A172 (cell line): ENCODE results near the gene GARNL3. TPM values are rescaled to one million over a fixed set of nuclear protein-coding genes. Genes with fewer than 3 reads are reported as not detected.

Experiments used
- DNase-seq: peaks from one replicate; pipeline ENCODE4 v3.0.0-alpha.2; 2015; ENCODE audit warnings: low spot score
- total RNA-seq: library from RNA; depleted of rRNA; stranded (reverse); fragments of >200 nt; shearing (Covaris generic); gene quantifications from 2 replicates; pipeline ENCODE4 v1.2.3, GENCODE V29; 2014

The GARNL3 gene
- total RNA-seq, 1 experiment from 2014 or later = 5.8 TPM

DNA sequence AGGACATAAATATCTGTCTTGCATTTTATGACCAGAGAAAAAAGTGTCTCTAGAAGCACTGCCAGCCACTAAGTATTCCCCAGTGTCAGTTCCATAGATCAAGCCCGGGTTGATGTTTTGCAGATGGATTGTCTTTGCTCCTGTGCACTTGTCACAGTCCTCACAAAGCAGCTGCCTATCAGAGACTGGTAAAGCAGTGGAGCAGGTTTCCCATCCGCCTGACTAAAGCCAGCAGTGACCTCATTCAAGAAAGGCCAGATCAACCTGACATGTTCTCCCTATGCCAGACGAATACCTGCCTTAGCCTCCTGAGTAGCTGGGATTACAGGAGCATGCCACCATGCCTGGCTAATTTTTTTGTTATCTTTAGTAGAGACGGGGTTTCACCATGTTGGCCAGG lies 26.8 kb upstream of the GARNL3 start:
- DNase-seq = no peak

DNA sequence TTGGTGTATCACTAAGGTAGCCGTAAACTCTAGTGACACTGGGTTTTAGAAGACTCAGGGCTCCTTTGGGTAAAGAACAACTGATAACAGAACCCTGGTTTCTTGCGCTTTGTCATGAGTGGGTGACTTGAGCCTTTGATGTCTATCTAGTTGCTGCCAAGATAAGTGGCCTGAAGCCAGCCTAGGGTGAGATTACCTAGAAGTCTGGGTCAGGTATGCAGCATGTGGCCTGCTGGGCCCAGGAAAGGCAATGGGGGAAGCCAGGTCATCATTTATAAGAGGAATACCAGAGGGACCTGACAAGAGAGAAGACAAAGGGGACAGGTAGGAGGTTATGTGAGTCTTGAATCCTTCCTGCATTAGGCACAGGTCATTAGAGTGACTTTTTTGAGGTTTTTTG lies 23.2 kb upstream of the GARNL3 start:
- no peak for DNase-seq

DNA sequence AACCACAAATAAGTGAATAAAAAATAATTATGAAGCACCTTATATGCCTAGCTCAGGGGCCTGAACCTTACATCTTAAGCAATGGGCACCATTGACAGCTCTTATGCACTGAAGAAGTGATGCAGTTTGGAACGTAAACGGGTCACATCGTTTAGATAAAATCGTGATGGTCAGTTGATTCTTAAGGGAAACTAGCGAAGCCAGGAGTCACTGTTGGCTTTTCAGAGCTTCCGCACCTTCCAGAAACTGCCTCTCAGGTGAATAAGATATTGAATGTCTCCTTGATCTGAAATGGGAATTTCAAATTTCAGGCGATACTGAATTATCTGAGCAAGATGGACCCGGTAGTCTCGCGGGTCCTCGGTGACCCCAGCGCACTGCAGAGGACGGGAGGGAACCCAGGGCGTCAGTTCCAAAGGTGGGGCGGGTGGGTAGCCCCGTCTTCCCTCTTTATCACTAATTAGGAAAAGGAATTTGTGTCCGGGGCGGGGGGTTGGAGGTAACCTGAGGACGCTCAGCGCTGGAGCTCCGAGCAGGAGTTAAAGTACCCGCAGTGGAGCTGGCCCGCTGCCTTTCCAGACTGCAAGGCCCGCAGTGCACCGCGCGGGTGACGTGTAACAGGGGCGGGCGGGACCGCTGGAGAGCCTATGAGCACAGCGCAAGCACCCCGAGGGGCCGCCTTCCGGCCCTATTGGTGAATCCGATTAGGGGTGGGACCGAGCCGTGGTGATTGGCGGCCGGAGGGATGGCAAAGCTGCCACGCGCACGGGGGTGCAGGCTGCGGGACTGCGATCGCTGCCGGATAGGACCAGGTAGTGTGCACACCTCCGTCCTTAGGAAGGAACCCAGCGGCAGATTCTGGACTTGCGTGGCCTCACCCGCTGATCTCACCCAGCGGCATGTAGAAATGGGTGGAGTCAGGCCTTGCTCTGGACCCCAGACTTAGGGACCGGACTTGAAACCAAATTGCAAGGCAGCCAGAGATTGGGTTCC lies 19.7 kb upstream of the GARNL3 start:
- DNase-seq = peak; percentile 95

DNA sequence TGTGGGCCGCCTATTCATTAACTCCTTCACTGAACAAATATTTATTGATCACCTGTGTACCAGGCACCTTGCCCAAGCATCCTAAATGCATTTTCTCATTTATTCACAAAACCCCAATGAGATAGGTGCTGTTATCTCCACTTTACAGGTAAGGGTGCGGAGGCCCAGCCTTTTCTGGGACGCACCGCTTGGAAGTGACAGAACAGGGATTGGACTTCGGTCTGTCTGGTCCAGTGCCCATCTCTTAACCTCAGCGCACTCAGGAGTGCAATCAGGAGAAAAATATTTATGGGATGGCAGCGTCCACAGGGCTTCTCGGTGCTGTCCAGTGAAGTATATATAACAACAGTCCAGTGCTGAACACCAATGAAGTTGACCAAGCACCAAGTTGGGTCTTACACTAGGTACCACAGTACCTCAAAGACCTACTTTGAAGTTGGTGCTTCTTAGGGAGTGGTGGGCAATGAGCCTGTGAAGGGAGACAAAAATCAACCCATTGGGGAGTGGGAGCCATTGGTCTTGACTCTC lies 18.9 kb upstream of the GARNL3 start:
- no peak for DNase-seq

DNA sequence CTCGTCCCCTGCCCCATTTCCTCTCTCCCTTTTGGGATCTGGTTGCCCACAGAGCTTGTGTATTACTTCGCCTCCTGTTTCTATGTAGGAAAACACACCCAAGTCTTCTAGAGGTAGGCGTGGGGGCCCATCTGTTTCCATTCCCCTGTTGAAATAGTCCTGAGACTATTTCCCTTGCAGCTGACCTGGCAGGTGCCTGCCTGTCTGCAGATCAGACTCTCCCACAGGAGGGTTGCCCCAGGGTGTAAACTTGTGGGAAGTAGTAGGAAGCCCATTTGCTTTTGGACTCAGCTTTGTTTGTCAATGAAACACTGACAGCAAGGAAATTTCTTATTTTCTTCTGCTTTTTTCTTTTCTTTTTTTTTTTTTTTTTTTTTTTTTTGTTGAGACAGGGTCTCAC lies 16.3 kb upstream of the GARNL3 start:
- DNase-seq = no peak

DNA sequence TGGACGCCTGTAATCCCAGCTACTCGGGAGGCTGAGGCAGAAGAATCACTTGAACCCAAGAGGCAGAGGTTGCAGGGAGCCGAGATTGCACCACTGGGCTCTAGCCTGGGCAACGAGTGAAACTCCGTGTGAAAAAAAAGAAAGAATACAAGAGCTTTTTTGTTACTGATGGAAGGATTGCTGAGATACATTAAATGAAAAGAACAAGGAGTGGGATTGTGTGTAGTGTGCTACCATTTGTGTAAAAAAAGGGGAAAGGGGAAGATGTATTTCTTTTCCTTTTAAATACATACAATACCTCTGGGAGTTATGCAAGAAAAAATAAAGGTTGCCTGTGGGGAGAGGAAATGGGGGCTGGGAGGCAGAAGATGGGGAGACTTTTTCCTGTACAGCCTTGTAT lies 14.7 kb upstream of the GARNL3 start:
- no peak for DNase-seq

DNA sequence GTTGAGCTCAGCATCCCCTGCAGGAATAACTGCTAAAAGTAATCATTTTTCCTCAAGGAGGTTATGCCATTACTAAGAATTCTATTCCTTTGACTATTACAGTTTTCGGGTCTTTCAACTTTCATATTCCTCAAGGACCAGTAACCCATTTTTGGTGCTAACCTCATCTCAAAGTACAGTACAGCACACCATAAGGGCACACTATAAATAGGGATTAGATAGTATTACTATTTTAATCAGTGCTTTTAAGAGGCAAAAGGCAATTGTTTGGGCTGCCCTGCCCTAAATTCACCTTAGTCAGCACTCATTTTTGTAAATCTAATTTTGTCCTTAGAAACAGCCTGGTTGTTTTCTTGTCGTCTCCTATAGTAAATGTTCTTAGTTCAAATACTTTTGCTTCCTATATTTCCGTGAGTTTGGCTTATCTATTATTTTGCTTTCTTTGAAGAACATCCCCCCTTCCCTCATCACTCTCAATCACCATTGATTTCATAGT lies 13.6 kb upstream of the GARNL3 start:
- no peak for DNase-seq

DNA sequence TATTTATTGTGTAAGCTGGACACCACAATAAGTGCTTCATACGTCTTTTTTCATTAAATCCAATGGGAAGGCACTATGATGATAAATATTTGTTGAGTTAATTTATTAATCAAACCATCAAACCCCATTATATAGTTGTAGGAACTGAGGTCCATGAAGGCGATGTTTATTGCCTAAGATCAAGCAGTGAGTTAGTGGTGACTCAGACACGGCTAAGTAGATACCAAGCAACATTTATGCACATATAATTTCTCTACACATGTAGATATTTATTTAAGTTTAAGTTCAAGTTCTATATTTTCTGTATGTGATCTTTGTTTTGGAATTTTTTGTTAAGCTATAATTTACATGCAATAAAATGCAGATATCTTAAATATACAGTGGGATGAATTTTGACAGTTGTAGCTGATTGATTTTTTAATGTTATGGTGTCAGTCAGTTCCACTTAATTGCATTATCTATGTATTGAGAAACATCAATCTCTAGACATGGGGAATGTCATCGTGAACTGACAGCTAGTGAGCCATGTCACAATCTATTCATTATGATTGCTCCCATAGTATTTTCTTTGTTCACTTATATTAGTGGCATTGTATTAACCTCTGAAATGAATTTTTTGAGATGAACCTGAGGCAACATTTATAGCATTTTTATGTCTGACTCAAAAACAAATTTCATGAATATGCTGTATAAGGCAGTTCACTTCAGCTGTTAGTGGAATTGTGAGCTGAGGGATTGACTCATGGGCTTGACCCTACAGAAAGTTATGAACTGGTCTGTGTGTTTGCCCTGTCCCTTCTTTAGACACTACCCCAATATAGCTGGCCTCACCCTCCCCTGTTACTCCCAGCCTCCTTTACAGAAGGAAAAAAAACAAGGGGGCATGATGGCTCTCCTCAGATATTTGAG lies 11.9 kb upstream of the GARNL3 start:
- no peak for DNase-seq

DNA sequence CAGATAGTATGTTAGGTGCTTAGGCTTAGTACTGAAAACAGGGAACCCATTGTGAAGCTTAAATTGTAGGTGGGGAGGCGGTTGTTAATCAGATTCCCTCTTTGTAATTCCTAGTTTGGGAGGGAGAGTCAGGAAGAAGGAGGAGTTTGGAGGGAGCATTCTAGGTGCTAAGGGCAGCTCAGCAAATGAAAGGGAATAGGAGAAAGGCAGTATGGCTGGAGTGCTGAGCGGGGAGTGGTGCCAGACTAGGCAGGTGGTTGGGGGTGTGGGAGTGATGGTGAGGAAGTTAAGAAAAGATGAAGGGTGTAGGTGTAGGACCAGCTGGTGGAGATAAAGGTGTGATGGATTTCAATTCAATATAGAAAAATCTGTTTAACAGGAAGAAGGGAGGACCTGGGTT lies 11.1 kb upstream of the GARNL3 start:
- DNase-seq = no peak

DNA sequence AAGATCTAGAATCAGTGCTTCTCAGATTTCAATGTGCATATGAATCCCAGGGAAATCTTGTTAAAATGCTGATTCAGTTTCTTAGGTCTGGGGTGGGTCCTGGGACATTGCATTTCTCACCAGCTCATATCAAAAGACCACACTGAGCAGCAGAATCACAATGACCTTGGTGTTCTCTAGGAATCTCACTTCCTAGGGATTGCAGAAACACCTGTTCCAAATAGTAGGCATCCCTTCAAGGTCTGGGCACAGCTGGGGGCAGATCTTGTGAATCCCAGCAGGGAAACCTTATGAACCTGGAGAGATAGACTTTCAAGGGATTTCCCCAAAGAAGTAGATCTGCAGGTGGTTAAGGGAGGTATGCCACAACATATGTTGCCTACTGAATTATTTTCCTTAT lies 8.9 kb upstream of the GARNL3 start:
- DNase-seq = no peak

DNA sequence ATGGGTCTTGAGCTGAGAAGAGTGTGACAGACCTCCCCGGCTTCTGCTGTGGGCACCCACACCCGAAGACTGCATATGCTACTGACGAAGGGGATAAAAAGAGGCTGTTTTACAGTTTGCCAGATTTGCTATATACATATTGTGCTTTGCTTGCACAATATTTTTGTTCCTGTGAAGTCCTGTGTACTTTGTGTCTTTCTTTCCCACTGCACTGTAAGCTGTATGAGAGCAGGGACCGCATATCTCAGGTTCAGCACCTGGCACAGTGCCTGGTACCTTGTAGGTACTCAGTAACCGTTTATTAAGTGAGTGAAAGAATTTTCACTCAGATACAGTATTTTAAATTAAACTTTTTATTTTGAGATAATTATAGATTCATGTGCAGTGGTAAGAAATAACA lies 8.2 kb upstream of the GARNL3 start:
- no peak for DNase-seq

DNA sequence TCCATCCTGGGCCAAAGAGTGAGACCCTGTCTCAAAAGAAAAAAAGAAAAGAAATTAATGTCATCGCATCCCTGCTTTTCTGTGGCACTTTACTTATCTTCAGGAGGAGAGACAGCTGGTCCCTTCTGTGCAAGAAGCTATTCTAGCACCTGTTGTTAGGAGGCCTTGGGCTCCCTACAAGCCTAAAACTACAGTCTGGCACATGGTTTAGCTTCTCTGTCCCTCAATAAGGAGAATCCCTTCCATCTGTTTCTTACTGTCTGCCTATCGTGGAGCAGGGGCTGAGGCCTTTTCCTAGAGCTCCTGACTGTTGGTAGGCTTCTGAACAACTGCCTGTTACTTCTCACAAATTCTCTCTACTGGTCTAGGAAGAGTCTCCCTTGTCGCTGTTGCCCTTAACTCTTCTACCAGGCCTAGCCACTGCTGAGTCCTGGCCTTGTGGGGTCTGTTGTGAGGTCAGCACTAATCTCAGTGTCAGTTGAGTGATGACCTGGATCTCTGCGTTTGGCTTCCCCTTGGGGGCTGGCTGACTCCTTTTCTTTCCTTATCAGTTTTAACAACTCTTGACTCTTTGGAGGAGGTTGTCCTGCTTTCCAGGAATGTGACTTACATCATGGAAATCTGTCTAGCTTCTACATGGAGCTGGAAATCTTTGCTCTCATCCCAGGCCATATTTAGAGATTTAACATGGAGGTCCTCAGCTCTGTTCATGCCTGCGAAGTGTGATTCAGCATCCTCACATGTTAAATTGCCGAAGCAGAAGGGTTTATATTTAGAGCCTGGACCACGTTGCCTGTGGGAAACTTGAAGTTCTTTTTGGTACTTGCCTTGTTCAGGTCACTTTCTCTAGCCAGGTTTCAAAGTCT lies 5.7 kb upstream of the GARNL3 start:
- no peak for DNase-seq

DNA sequence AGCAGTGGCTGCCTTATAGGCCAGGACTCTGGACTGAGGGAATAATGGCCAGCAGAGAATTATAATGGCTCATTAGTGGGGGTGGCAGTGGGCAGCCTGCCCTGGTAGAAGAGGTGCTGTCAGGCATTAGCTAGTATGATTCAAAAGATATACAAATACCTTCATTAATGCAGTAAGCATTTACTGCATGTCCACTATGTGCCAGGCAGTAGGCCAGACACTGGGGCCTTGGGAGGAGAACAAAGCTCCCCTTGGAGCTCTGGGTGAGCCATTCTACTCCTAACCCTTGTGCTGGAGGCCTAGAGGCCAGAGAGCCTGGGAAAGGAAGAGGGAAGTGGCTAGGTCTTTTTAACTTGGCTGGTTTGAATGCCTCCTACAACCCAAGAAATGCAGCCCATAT lies 2.0 kb upstream of the GARNL3 start:
- no peak for DNase-seq

DNA sequence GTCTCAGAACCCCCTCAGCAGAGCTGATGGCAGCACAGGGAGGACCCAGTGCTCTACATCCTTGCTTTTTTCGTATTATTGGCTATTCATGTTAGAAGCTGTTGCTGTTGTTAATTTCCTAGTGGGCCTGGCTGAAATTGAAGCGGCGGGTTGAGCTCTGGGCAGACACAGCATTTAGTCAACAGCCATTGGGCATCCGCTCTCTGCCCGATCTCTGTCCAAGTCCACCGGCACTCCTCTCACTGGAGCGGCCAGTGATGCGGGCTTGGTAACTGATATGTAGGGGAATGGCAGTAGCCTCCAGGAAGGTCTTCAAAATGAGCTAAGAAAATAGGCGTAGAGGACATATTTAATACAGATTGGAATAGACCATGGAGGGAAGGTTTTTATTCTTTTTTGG lies 1.3 kb upstream of the GARNL3 start:
- no peak for DNase-seq

DNA sequence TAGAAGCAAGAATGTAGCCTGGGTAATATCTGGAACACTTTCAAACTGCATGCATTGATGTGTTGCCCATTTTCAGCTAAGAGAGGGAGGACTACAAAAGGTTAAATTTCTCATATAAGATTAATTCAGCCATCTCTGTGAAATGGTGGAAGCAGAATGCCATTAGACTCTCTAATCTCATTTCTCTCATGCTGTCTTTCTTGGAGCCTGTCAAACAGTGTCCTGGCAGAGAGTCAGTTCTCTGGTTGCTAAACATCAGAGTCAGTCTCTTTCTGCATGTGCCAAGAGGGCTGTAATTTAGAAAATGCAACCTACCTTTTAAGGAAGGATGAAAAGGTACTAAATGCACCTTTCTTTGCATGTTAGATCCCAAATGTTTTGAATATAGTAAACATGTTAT lies 910 bp upstream of the GARNL3 start:
- DNase-seq = no peak

DNA sequence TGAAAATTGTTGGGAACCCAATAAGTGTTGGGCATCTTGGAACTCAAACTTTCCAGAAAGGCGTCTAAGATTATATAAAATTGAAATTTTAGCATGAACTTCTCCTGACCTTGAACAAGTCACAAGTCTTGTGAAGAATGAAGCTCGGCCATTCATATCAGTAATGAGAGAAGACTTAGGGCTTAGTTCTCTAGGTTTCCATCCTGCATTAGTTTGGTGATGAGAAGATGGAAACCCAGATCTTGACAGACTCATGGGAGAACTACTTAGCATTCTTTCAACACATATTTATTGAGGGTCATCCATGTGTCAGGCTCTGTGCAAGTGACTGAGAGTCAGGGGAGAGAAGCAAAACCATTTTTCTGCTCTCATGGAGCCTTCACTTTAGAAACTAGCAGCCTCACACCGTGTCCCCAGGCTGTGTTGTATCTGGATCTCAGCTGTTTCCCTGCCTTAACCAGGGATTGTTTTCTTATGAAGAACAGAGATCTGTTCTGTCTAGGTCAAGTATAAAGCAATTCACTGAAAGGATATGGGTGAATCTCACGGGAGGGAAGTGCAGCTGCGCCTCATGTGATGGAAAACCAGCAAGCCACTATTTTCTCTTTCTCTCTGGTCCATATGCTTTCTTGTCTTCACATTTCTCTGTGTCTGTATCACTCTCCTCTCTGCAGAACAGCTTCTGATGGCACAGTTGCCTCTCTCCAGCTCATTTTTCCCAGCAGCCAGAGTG lies 3.4 kb downstream of the GARNL3 start:
- DNase-seq = no peak

DNA sequence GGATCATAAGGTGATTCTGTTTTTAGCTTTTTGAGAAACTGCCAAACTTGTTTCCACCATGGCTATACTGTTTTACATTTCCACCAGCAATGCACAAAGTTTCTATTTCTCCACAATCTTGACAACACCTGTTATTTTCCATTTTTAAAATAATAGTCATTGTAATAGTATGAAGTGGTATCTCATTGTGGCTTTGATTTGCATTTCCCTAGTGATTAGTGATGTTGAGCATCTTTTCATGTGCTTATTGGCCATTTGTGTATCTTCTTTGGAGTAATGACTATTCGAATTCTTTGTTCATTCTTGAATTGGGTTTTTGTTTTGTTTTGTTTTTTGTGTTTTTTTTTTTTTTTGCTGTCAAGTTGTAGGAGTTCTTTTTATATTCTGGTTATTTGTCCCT lies 4.9 kb downstream of the GARNL3 start:
- DNase-seq = no peak

DNA sequence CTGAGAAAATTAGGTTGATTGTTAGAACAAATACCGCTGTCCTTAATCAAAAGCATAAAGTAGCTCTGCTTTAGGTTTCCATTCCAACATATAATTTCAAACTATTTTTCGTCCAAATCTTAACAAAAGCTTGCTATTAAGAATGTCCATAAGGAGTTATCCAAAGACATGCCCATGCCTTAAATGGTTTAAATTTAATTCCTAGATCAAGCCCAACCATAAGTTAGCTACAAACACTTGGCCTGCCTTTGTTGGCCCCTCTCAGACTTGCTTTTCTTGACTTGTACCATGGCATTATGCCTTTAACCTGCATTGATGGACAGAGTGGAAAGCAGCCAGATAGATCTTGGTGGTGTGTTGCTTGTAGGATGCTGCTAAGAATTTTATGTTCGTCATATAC lies 8.8 kb downstream of the GARNL3 start:
- no peak for DNase-seq

DNA sequence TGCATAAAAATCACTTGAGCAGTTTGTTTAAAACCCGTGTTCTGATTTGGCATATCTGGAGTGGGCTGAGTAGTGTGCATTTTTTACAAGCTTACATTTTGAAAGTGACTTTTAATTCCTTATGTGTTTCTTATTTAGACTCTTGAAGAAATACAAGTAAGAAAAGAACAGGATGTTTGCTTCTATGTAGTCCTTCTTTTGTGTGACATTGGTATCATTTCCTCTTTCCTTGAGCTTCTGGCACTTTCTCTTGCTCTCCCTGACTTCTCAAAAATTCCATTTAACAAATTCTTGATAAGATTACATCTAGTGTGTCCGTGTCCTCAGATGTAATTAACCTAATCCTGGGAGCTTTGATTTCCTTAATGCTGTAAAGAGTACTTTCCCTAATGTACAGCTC lies 12.5 kb downstream of the GARNL3 start:
- no peak for DNase-seq

DNA sequence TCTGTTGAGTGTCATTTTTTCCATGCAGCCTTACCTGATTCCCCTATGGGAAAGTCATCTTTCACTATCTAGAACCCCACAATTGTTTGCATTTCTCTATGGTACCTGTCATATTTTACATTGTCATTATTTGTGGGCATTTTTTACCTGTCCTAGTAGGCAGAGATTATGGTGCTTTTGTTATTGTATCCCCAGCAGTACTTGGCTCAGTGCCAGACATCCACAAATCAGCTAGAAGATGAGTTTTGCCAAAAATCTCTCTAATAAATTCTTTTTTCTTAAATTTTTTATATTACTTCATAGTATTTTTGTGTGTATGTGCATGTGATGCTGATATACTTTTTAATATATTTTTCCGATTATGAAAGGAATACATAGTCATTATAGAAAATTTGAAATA lies 13.2 kb downstream of the GARNL3 start:
- DNase-seq = no peak

DNA sequence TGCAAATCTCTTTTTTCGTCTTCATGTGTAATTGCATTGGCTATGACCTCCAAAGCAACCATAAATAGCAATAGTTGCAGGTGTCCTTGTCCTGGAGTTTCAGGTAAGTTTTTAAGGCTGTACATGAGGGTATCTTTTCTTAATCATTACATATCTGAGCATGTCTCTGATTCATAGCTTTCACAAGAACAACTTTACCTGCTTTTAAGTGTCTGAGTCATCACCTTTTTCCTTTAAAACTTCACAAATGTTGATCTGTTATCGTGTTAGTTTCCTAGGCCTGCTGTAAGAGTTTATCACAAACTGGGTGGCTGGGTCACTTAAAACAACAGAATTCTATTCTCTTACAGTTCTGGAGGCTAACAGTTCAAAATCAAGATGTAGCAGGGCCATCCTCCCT lies 13.8 kb downstream of the GARNL3 start:
- DNase-seq = no peak
